ENCODE data around the gene RASA1.

DNA sequence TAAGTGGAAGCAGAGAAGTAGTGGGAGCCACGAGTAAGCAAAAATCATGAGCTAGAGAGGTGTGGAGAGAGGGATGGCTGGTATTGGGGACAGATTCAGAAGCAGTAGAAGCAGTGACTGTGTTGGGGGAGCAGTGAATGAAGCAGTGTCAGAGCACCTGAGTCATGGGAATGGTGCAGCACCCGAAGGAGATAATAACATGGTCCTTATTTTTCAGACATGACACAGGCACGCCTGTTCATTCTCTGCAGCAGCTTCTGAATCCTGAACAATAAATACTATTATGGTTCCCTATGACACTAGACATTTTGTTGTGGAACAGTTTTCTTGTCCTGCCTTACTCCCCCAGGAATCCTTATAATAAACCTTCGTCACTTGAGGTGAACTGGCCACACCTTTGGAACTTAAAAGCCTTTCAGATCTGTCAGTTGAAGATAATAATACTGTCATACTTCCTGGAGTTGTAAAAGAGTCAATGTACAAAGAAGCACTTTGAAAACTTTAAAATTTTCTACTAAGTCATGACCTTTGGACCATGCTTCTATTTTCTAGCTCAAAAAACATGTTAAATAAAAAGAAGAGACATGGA lies 7.0 kb upstream of the RASA1 start:
- TF ChIP-seq, protein P1, sequence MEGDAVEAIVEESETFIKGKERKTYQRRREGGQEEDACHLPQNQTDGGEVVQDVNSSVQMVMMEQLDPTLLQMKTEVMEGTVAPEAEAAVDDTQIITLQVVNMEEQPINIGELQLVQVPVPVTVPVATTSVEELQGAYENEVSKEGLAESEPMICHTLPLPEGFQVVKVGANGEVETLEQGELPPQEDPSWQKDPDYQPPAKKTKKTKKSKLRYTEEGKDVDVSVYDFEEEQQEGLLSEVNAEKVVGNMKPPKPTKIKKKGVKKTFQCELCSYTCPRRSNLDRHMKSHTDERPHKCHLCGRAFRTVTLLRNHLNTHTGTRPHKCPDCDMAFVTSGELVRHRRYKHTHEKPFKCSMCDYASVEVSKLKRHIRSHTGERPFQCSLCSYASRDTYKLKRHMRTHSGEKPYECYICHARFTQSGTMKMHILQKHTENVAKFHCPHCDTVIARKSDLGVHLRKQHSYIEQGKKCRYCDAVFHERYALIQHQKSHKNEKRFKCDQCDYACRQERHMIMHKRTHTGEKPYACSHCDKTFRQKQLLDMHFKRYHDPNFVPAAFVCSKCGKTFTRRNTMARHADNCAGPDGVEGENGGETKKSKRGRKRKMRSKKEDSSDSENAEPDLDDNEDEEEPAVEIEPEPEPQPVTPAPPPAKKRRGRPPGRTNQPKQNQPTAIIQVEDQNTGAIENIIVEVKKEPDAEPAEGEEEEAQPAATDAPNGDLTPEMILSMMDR (IDR thresholded peaks at IDR 0.05; ENCODE audit: low read depth, low read length), result no peak
- TF ChIP-seq POLR2A (IDR thresholded peaks at IDR 0.05; ENCODE audit: extremely low read depth, insufficient read length), result no peak
